GM23248 (cell line): ENCODE results near the gene QSOX2.

Source experiments
- EZH2 ChIP-seq: fragments of 200-600 bp; sonication (generic); IDR thresholded peaks from 2 replicates; pipeline ENCODE4 v1.6.1; 2018; ENCODE audit warnings: antibody characterized with exemption, mild to moderate bottlenecking; ENCODE audit not compliant: insufficient read depth, poor library complexity, severe bottlenecking
- EZH2phosphoT487 ChIP-seq: fragments of 200-600 bp; sonication (generic); IDR thresholded peaks from 2 replicates; pipeline ENCODE4 v1.6.1; 2018; ENCODE audit warnings: antibody characterized with exemption, moderate library complexity, mild to moderate bottlenecking, low read depth; ENCODE audit not compliant: insufficient read depth

- peak; percentile 88 for TF ChIP-seq EZH2
- TF ChIP-seq EZH2phosphoT487 = 0 out of 2 replicates have a peak, but pooled peaks have one; percentile 71
These were observed 53.1 kb downstream of the QSOX2 start for GRCh38 chr9:136192289-136193126.
